ENCODE data around the gene CD40. TPM values are rescaled to one million over a fixed set of nuclear protein-coding genes. Genes with fewer than 3 reads are reported as not detected.

CD40 gene
- polyA plus RNA-seq, 4 donors, result 4.4 to 6.6 (median 6.0) TPM

- no peak for DNase-seq (ENCODE audit: low read depth in 4 of 4, low spot score in 2 of 4)
Observed at GRCh38 chr20:46121184-46121930, 3.2 kb downstream of the CD40 start.

DNA sequence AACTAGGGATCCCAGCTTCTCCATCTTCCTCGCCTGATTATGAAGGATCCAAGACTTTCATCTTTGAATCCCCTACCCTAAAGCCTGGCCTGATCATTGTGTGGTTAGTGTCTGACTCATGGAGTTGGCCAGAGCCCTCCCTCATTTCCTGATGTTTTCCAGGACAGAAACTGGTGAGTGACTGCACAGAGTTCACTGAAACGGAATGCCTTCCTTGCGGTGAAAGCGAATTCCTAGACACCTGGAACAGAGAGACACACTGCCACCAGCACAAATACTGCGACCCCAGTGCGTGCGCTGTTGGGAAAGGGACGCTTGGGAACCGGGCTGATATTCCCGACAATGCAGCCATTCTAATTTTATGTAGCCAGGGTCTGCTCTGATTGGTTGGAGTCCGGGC lies 4.0 kb downstream of the CD40 start:
- no peak for DNase-seq (ENCODE audit: low read depth in 4 of 4, low spot score in 2 of 4)

GRCh38 chr20:46122516-46123481 lies 4.7 kb downstream of the CD40 start:
- no peak for DNase-seq (ENCODE audit: low read depth in 4 of 4, low spot score in 2 of 4)

DNA sequence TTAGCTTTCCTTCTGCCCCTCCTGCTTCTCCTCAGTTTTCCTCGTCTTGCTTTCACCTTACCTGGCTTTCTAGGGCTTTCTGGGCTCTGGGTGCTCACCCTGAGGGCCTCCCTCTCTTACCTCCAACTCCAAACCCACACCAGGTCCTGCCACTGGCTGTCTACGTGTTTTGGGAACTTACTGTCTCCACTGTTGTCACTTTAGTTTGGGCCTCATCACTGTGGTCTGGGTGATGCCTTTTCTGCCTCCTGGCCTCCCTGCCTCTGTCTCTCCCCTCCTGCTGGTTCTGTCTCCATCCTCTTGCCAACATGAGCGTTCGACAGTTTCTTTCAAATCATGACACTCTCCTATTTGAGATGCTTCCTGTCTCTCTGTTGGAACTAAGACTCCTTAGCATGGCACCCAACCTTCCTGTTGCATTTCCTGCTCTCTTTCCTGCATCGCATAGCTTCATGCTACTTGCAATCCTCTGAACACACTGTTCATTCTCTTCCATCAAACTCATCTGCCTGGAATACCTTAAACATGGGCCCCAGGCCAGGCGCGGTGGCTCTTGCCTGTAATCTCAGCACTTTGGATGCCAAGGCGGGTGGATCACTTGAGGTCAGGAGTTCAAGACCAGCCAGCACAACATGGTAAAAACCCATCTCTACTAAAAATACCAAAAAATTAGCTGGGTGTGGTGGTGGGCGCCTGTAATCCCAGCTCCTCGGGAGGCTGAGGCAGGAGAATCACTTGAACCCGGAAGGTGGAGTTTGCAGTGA lies 5.5 kb downstream of the CD40 start:
- no peak for DNase-seq (ENCODE audit: low read depth in 4 of 4, low spot score in 2 of 4)

DNA sequence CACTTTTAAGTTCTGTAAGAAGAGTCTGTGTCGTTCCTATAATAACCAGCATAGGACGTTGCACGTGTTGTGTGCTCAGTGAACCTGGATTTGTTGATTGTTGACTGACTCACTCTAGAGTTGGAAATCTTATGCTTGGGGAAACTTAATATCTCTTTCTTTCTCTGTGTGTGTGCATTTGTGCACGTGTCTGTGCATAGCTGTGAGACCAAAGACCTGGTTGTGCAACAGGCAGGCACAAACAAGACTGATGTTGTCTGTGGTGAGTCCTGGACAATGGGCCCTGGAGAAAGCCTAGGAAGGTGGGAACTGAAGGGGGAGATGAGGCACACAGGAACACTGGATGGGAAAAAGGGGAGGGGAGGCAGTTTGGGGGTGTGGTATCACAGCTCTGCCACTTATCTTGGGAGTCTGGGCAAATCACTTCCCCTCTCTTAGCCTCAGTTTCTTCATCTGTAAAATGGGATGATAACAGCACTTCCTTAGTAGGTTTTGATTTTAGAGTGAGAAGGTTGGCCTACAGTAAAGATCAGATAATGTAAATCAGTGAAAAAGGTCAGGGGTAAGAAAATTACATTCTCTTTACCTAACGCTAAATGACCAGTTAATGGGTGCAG lies 8.4 kb downstream of the CD40 start:
- no peak for DNase-seq (ENCODE audit: low read depth in 4 of 4, low spot score in 2 of 4)

GRCh38 chr20:46127396-46128010 lies 9.4 kb downstream of the CD40 start:
- DNase-seq (ENCODE audit: low read depth in 4 of 4, low spot score in 2 of 4), result no peak

GRCh38 chr20:46128310-46129151 lies 10.4 kb downstream of the CD40 start:
- no peak for DNase-seq (ENCODE audit: low read depth in 4 of 4, low spot score in 2 of 4)

DNA sequence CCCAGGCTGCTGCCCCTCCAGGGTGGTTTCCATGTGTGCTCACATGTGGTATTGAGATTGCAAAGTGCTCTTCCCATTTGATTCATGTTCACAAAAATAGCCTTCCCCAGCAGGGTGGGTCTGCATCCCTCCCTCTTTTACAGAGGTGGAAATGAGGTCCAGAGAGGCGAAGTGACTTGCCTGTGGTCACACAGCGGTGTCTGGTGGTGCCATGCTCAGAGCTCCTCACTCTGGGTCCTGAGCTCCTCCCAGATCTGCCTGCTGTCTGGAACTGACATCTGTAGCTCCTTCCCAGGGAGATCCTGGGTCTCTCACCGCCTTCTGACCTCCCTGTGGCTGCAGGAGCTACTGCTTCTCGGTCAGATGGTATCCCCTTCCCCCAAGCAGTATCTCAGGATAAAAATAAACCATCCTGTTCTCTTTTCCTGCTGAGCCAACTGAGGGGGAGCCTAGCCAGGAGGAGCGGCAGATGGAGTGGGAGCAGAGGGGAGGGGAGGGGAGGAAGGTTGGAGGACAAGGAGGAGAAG lies 11.9 kb downstream of the CD40 start:
- DNase-seq (ENCODE audit: low read depth in 4 of 4, low spot score in 2 of 4), result no peak

DNA sequence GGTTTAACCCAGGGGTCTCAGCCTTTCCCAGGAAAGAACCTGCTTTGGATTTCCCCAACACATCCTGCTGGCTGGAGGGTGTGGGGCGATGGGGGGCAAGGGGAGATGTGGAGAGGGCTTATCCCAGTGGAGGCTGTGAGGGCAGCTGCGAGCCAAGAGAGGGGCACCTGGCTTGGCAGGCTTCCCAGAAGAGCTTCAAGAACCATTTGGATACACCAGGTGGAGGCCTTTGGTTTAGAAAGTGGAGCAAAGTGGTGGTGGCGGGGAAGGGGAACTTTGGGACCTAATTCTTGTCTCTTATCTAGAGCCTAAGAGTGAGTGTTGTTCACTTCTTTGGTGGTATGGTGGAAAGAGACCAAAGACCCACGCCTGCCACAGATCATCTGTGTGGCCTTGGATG lies 12.4 kb downstream of the CD40 start:
- DNase-seq (ENCODE audit: low read depth in 4 of 4, low spot score in 2 of 4), result no peak

DNA sequence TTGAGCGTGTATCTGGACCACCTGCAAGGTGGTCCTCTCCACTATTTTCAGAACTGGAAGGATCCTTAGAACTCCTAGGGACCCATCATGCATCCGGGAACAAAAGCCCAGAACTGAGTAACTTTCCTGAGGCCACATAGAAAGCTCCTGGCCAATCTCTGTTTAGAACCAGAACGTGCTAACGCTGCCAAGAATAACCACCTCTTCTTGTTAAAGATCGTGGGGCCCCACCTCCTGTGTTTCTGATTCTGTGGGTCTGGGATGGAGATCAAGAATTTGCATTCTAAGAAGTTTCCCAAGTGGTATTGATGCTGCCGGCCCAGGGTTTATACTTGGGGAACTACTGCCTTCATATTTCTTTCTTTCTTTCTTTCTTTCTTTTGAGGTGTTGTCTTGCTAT lies 13.3 kb downstream of the CD40 start:
- DNase-seq (ENCODE audit: low read depth in 4 of 4, low spot score in 2 of 4), result no peak

- DNase-seq (ENCODE audit: low read depth in 4 of 4, low spot score in 2 of 4), result peak in 2 of 4 donors; percentile 28 to 34
Observed at GRCh38 chr20:46132705-46133120, 14.6 kb downstream of the CD40 start.

- no peak for DNase-seq (ENCODE audit: low read depth in 4 of 4, low spot score in 2 of 4)
Observed at GRCh38 chr20:46133886-46134654, 16.0 kb downstream of the CD40 start.

- DNase-seq (ENCODE audit: low read depth in 4 of 4, low spot score in 2 of 4), result no peak
Observed at GRCh38 chr20:46134716-46135115, 16.6 kb downstream of the CD40 start.

GRCh38 chr20:46135856-46136633 lies 17.9 kb downstream of the CD40 start:
- DNase-seq (ENCODE audit: low read depth in 4 of 4, low spot score in 2 of 4), result no peak

- DNase-seq (ENCODE audit: low read depth in 4 of 4, low spot score in 2 of 4), result no peak
Observed at GRCh38 chr20:46137816-46138215, 19.7 kb downstream of the CD40 start.

GRCh38 chr20:46139266-46139889 lies 21.3 kb downstream of the CD40 start:
- DNase-seq (ENCODE audit: low read depth in 4 of 4, low spot score in 2 of 4), result no peak

DNA sequence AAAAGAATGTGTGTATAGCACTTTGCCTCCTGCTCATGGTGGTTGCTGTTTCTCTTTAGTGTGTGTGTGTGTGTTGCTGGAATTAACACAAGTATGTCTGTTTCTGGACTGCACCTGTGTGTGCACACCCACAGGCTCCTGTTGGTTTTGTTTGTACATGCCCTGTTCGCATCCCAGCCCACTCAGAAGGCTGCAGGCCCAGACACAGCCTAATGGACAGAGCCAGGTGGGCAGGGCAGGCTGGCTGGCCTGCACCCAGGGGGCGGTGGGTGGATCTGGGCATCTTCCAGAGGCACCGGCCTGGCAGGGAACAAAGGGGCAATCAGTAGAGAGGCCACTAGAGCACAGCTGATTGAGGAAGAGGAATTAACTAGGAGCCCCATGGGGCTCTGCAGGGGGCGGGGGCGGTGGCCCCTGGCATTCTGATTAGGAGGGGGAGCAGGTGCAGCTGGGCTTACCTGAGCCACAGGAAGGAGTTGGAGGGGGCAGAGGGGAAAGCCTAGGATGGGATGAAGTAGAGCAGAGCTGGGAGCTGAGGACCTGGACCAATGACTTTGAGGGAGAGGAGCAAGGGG lies 21.9 kb downstream of the CD40 start:
- no peak for DNase-seq (ENCODE audit: low read depth in 4 of 4, low spot score in 2 of 4)

Data from left renal cortex interstitium (tissue), 4 donors.